Activated gamma-delta T cell (primary cell): ENCODE data around the gene SNX4.
"Not testable (repeated sequence)": the region's sequence is repeated elsewhere in the genome, so short reads cannot be mapped to it uniquely, and the experiment has no call there.

ENCODE experiments used
- DNase-seq: peaks from one replicate; lab custom pipeline; 2025; lab: John Stamatoyannopoulos, UW

The SNX4 gene

GRCh38 chr3:125462722-125463299 lies 57.2 kb downstream of the SNX4 start:
- DNase-seq, result no peak

- no peak for DNase-seq
Measured at GRCh38 chr3:125461896-125462295, 58.1 kb downstream of the SNX4 start.

- DNase-seq, result no peak
Measured at GRCh38 chr3:125460233-125460632, 59.8 kb downstream of the SNX4 start.

- DNase-seq, result no peak
Measured at GRCh38 chr3:125443923-125444322, 76.1 kb downstream of the SNX4 start.

- DNase-seq, result no peak
Measured at GRCh38 chr3:125442506-125442905, 77.5 kb downstream of the SNX4 start.

- DNase-seq, result no peak
Measured at GRCh38 chr3:125440970-125441369, 79.0 kb downstream of the SNX4 start.

GRCh38 chr3:125440559-125440955 lies 79.4 kb downstream of the SNX4 start:
- DNase-seq, result no peak

GRCh38 chr3:125437631-125438435 lies 82.2 kb downstream of the SNX4 start:
- no peak for DNase-seq

GRCh38 chr3:125436921-125437320 lies 83.1 kb downstream of the SNX4 start:
- no peak for DNase-seq

GRCh38 chr3:125435231-125435630 lies 84.8 kb downstream of the SNX4 start:
- no peak for DNase-seq

- DNase-seq, result no peak
Measured at GRCh38 chr3:125434582-125435011, 85.4 kb downstream of the SNX4 start.

GRCh38 chr3:125433611-125434041 lies 86.4 kb downstream of the SNX4 start:
- DNase-seq, result no peak

- DNase-seq, result no peak
Measured at GRCh38 chr3:125433091-125433534, 86.9 kb downstream of the SNX4 start.

- no peak for DNase-seq
Measured at GRCh38 chr3:125431912-125432790, 87.9 kb downstream of the SNX4 start.

GRCh38 chr3:125431391-125431790 lies 88.6 kb downstream of the SNX4 start:
- no peak for DNase-seq

- DNase-seq, result no peak
Measured at GRCh38 chr3:125428216-125428830, 91.7 kb downstream of the SNX4 start.

- no peak for DNase-seq
Measured at GRCh38 chr3:125418306-125418705, 101.7 kb downstream of the SNX4 start.

- DNase-seq, result no peak
Measured at GRCh38 chr3:125416235-125416634, 103.8 kb downstream of the SNX4 start.

GRCh38 chr3:125414669-125415068 lies 105.3 kb downstream of the SNX4 start:
- DNase-seq, result no peak

- no peak for DNase-seq
Measured at GRCh38 chr3:125410922-125411321, 109.1 kb downstream of the SNX4 start.

GRCh38 chr3:125406070-125406469 lies 113.9 kb downstream of the SNX4 start:
- no peak for DNase-seq

GRCh38 chr3:125405515-125405914 lies 114.5 kb downstream of the SNX4 start:
- not testable (repeated sequence) for DNase-seq
